WERI-Rb-1 (cell line): ENCODE measurements around the gene FXYD4.

Experiments used
- DNase-seq: peaks from one replicate; pipeline ENCODE4 v3.0.0-alpha.2; 2020
- H3K27ac ChIP-seq: fragments of 250-450 bp; sonication (Bioruptor Pico); 2 replicates; pipeline ENCODE4 v1.5.1; 2020; ENCODE audit warnings: mild to moderate bottlenecking, moderate library complexity
- H3K27me3 ChIP-seq: fragments of 250-450 bp; sonication (Bioruptor Pico); 2 replicates; pipeline ENCODE4 v1.5.1; 2021; ENCODE audit warnings: mild to moderate bottlenecking, low read depth, moderate library complexity; ENCODE audit not compliant: insufficient read depth, severe bottlenecking
- H3K36me3 ChIP-seq: fragments of 250-450 bp; sonication (Bioruptor Pico); 2 replicates; pipeline ENCODE4 v1.5.1; 2020; ENCODE audit warnings: mild to moderate bottlenecking, moderate library complexity
- H3K4me3 ChIP-seq: 2 replicates; pipeline ENCODE4 v1.5.1; 2011; ENCODE audit warnings: low read depth, mild to moderate bottlenecking, control low read depth, low read length
- H3K9me3 ChIP-seq: fragments of 250-450 bp; sonication (Bioruptor Pico); 2 replicates; pipeline ENCODE4 v1.5.1; 2021; ENCODE audit warnings: mild to moderate bottlenecking, moderate library complexity; ENCODE audit not compliant: severe bottlenecking
- CTCF ChIP-seq: IDR thresholded peaks from 2 replicates; pipeline ENCODE4 v1.5.1; 2011; ENCODE audit warnings: low read depth, mild to moderate bottlenecking, control low read depth, inconsistent platforms, low read length

Gene FXYD4

GRCh38 chr10:43385412-43386004 lies 14.1 kb downstream of the FXYD4 start:
- Histone ChIP-seq H3K9me3 (no peaks in the 10 kb centered on the region), H3K4me3 (no peak overlapping the region), H3K36me3 (peaks cover 61% of the 10 kb centered on the region), H3K27me3 (no peaks in the 10 kb centered on the region), H3K27ac (no peak overlapping the region)
- DNase-seq = no peak
- no peak for TF ChIP-seq CTCF

- H3K36me3 ChIP-seq = peaks cover 72% of the 10 kb centered on the region
- H3K27ac ChIP-seq = no peak overlapping the region
- no peak for TF ChIP-seq CTCF
- no peak overlapping the region for H3K4me3 ChIP-seq
- no peak for DNase-seq
- no peaks in the 10 kb centered on the region for H3K9me3 ChIP-seq
- no peaks in the 10 kb centered on the region for H3K27me3 ChIP-seq
These were observed 15.1 kb downstream of the FXYD4 start for GRCh38 chr10:43386549-43386948.

GRCh38 chr10:43386981-43387677 lies 15.7 kb downstream of the FXYD4 start:
- TF ChIP-seq CTCF = no peak
- H3K36me3 ChIP-seq = peaks cover 78% of the 10 kb centered on the region
- no peak overlapping the region for H3K4me3 ChIP-seq
- H3K27ac ChIP-seq = no peak overlapping the region
- no peak for DNase-seq
- H3K27me3 ChIP-seq = no peaks in the 10 kb centered on the region
- H3K9me3 ChIP-seq = no peaks in the 10 kb centered on the region

- Histone ChIP-seq H3K27ac (no peak overlapping the region), H3K4me3 (no peak overlapping the region), H3K36me3 (peaks cover 83% of the 10 kb centered on the region), H3K27me3 (no peaks in the 10 kb centered on the region), H3K9me3 (no peaks in the 10 kb centered on the region)
- TF ChIP-seq CTCF = no peak
- DNase-seq = no peak
These were observed 16.2 kb downstream of the FXYD4 start for GRCh38 chr10:43387678-43388032.

DNA sequence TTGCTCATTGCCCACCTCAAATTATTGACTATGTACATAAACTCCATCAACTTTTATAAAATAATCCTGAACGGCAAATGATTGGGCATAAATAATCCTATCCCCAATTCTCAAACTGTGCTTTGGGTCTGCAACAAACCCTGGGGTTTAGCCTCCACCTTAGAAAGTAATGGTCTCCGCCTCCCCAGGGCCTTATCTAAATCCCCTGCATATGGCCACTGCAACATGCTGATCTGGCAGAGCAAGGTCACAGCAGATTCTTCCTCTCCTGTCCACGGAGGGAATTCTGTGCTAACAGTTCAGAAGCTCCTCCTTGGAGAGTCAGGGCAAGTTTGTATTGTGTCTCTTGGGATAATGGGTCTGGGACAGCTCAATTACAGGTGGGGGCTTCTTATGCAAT lies 18.4 kb downstream of the FXYD4 start:
- TF ChIP-seq CTCF = no peak
- peak overlapping the region; percentile 64 for H3K27ac ChIP-seq
- peak; percentile 66 for DNase-seq
- H3K9me3 ChIP-seq = no peaks in the 10 kb centered on the region
- H3K27me3 ChIP-seq = no peaks in the 10 kb centered on the region
- H3K36me3 ChIP-seq = peaks cover 99% of the 10 kb centered on the region
- no peak overlapping the region for H3K4me3 ChIP-seq

DNA sequence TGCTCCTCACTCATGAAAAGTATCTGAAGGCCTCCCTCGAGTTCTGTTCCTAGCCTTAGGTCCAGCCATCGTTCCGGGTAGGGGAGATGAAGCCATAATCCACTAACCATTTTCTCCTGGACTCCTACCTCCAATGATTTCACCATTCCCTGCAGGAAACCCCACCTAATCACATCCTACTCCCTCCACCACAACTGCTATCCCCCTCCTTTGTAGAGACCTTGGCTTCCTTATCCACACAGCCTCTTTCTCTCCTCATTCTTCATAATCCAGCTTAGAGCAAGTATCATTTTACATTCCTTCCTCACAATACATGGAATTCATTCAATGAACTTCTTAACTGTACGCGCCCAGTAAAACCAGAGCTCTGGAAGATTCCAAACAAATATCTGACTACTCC lies 18.9 kb downstream of the FXYD4 start:
- Histone ChIP-seq H3K27ac (peak overlapping the region; percentile 64), H3K36me3 (peaks cover 100% of the 10 kb centered on the region), H3K27me3 (no peaks in the 10 kb centered on the region), H3K9me3 (no peaks in the 10 kb centered on the region), H3K4me3 (no peak overlapping the region)
- TF ChIP-seq CTCF = no peak
- DNase-seq = no peak
